ENCODE results near the gene ATOH7.
"Not testable (repeated sequence)": the region's sequence is repeated elsewhere in the genome, so short reads cannot be mapped to it uniquely, and the experiment has no call there.

Gene ATOH7

GRCh38 chr10:68235581-68235980, 3.7 kb upstream of the ATOH7 start:
- DNase-seq: no peak

DNA sequence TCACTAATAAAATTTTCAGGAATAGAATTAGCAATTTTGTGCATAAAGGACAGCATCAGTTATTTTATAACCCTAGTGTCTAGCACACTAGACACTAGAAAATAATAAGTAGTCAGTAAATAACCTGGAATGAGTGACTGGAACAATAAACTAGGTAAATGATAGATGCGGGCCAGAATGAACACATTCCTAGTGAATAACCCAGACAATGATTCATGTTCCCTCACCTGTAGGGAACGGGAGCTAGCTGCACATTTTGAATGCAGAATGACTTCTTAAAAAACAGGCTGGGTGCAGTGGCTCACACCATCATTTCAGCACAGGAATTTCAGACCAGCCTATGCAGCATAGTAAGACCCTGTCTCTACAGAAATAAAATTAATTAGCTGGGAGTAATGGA, 3.2 kb upstream of the ATOH7 start:
- DNase-seq: no peak

- DNase-seq: no peak
Measured at GRCh38 chr10:68233046-68233445, 1.1 kb upstream of the ATOH7 start.

- peak; percentile 54 for DNase-seq
Measured at GRCh38 chr10:68231106-68231816, 652 bp downstream of the ATOH7 start.

DNA sequence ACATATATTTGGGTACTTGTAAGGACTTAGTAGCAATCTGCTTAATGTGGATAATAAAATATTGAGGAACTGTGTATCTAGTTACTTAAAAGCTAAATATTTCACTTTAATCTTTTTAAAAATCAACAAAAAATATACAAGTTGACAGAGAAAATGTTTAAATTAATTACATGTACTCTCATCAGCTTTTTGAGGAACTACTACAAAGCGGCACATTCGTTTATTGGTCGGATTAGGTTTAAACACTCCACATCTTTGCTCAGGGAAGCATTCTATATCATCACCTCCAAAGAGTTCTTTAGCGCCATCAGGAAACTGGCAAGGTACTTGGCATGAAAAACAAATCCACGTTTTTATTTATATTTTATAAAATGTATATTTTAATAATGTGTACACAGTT, 1.6 kb downstream of the ATOH7 start:
- no peak for DNase-seq

DNA sequence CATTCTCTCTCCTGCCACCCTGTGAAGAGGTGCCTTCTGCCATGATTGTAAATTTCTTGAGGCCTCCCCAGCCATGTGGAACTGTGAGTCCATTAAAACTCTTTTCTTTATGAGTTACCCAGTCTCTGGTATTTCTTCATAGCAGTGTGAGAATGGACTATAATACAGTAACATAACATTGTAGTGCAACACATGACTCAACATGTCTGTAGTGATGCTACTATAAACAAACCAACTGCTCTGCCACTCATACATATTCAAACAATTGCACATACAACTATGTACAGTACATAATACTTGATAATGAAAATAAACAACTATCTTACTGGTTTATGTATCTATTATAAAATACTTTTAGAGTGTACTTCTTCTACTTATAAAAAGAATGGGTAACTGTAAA, 7.1 kb downstream of the ATOH7 start:
- DNase-seq: no peak

GRCh38 chr10:68223535-68224165, 8.3 kb downstream of the ATOH7 start:
- peak; percentile 27 for DNase-seq

DNA sequence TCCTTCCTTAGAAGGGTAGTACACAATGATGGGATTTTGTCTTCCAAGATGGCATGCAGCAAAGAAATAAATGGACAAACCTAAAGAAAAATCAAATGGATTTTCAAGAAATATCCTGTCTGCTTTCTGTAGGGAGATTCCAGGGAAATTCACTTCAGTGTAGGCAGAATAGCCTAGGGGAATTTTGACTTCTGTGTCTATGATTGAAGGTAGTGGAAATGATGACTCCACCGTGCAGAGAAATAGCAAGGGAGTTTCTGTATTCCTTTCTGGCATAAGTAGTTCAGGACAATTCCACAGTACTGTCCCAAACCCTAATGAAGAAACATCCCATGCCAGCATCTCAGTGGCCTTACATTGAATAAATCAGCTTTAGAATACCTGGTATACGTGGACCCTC, 9.5 kb downstream of the ATOH7 start:
- no peak for DNase-seq

- DNase-seq: no peak
Measured at GRCh38 chr10:68221196-68221595, 10.7 kb downstream of the ATOH7 start.

- DNase-seq: no peak
Measured at GRCh38 chr10:68218786-68219185, 13.1 kb downstream of the ATOH7 start.

- no peak for DNase-seq
Measured at GRCh38 chr10:68212721-68213352, 19.1 kb downstream of the ATOH7 start.

GRCh38 chr10:68211669-68212068, 20.2 kb downstream of the ATOH7 start:
- no peak for DNase-seq

DNA sequence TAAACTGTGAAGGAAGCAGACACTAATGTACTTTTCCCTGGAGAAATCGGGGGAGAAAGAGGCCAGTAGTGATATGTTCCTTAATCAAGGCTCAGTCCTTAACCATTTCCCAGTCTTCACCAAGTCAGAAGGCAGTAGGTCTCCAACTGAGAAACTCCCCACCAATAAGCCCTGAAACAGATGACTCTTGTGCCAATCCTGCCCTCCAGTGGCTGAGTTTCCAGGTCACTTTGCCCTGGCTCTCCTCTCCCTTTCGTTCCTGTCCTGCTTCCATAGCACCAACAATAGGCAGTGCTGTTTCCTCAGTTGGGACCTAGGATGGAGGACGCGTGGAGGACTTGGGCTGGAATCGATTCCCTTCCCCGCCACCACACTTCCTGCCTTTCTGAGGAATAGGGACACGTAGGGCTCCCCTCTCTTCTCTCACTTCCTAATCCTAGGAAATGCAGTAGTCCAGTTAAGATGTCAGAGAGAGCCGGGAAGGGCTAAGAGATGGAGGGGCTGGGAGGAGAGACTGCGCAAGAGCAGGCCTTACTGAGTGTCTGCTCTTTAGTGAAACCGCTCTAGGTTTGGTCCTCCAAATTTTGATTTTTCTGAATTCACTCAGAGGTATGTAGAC, 23.4 kb downstream of the ATOH7 start:
- DNase-seq: peak; percentile 33

GRCh38 chr10:68202960-68203353, 29.0 kb downstream of the ATOH7 start:
- DNase-seq: peak; percentile 7

DNA sequence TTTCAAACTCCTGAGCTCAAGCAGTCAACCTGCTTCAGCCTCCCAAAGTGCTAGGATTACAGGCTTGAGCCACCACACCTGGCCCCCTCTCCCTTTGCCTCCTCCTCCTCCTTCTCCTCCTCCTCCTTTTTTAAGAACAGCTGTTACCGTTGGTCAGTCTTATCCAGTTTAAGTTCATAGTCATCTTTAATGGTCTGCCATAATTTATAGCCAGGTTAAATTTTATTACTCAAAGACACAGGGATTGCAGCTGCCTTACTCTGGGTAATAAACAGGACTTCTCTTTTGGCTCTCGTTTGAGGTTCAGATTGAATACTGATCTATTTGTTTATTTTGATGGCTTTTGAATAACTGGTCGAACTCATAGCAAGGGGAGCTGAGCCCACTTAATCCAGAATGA, 35.2 kb downstream of the ATOH7 start:
- DNase-seq: no peak

GRCh38 chr10:68195776-68196175, 36.1 kb downstream of the ATOH7 start:
- not testable (repeated sequence) for DNase-seq

DNA sequence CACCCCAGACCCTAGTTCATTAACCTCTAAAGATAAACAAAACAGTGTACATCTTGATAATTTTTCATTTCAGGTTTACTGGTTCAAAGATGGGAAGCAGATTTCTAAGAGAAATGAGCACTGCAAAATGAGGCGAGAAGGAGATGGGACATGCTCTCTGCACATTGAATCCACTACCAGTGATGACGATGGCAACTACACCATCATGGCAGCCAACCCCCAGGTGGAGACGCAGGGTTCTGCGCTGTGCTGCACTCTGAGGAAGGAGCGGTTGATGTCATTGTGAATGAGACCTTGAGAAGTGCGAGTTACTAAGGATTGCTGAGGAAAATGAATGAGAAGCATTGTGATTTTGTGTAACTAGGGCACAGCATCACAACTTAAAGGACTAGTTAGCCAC, 37.6 kb downstream of the ATOH7 start:
- no peak for DNase-seq

GRCh38 chr10:68192113-68192512, 39.8 kb downstream of the ATOH7 start:
- DNase-seq: no peak

- DNase-seq: no peak
Measured at GRCh38 chr10:68188835-68189234, 43.1 kb downstream of the ATOH7 start.

DNA sequence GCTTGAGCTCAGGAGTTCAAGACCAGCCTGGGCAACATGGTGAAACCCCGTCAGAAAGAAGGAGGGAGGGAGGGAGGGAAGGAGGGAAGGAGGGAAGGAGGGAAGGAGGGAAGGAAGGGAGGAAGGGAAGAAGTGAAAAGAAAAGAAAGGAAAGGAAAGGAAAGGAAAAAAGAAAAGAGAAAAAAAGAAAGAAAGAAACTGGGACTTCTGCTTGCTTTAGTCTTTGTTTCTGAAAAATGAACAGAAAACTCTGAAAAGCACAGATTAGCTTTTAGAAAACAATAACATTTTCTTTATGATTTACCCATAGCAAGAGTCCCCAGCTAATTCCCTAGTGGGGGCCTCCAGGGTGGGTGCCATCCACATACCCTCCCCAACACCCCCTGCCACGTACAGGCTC, 46.8 kb downstream of the ATOH7 start:
- no peak for DNase-seq

DNA sequence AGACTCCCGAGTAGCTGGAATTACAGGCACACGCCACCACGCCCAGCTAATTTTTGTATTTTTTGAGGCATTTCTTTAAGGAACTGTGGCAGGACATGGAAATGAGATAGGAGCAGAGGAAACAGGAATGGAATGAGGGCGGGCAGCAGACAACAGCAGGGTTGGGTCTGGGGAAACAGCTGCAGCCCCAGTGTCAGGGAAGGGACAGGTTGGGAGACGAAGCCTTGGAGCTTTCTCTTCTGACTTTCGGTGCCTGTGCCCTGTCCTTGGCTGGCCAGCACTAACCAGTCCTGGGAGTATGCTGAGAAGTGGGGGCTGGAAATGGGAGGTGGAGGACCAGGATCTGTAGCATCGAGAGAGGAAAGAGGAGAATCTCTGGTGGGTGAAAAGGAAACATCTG, 47.4 kb downstream of the ATOH7 start:
- no peak for DNase-seq

All from activated CD4-positive, alpha-beta T cell treated with anti-CD3 and anti-CD28 coated beads for 48 hours (primary cell).